GM18861 (cell line): ENCODE data around the gene AEBP1.

ENCODE experiments used
- ATAC-seq: cut with Tn5 transposase; IDR thresholded peaks from one replicate; pipeline ENCODE4 v1.9.1; 2021; ENCODE audit not compliant: unreplicated experiment

AEBP1 gene

DNA sequence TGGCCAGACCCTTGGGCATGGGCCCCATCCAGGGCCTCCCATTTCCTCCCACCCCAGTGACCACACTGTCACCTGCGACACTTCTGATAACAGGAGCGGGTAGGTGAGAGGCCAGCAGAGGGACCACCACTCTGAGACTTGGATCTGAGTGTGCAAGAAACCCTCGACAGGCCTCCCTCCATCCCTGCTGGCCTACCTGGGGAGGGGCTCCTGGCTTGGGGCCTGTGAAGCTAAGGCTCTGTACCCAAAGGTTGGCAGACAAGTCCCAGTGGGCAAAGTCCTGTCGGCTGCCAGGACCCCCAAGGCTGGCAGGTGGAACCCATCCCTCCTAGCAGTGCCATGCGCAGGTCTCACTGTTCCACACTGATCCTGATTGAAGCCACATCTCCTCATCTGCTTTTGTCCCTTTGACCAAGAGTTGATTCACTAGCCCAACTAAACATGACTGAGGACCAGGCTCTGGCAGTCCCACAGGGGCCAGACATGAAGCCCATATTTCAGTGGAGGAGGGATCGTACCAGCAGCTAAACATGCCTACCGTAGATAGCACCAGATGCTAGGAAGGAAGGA, 37.6 kb upstream of the AEBP1 start:
- no peak for ATAC-seq

DNA sequence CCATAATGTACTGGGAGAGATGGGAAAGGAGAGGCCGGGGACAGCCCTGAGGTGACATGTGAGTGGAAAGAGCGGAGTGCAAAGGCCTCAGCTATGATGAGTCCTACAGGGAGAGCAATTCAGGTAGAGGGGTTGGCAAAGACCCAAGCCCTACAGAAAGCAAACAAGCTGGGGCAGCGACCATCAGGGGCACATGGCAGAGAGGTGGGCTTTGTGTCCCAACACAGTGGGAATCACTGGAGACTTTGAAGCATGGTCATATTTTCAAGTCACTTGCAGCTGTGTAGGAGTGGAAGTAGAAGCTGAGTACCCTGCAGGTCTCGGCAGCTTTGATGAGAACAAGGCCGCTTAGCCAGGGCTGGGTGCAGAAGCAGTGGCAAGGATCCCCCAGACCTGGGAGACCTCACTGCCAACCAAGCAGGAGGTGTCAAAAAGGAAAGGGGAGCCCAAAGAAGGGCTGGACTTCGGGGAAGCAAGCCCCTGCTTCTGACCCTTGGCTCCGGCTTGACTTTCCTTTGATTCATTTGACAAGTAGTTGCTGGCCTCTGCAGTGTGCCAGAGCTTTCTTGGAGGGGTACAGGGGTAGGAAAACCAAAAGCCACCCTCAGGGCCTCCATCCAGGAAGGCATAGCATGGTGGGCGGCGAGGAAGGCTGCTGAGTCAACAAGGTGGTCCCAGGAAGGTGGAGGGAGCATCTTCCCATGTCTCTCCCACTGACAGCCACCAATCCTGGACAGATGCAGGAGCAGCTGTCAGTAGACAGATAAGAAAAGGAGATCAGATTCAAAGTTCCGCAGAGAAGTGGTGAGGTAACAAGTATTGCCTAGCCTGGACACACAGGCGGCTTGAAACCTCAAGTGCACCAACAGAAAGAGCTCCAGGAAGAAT, 36.8 kb upstream of the AEBP1 start:
- ATAC-seq: no peak

DNA sequence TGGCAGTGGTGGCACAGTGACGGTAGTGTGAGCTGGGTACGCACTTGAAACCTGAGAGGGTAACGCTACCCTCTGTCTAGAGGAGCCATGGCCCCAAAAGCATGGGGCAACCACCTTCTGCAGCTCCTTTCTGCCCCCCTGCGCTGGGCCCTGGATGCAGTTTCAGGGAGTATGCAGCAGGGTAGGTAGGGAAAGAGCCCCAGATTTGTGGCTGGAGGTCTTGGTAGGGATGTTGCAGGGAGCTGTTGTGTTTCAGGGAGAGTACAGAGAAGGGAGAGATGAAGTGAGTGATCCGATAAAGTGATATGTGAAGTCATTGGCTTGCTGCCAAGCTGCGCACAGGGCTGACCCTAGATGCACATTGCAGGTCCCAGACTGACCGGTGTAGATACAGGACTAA, 36.1 kb upstream of the AEBP1 start:
- ATAC-seq: no peak

DNA sequence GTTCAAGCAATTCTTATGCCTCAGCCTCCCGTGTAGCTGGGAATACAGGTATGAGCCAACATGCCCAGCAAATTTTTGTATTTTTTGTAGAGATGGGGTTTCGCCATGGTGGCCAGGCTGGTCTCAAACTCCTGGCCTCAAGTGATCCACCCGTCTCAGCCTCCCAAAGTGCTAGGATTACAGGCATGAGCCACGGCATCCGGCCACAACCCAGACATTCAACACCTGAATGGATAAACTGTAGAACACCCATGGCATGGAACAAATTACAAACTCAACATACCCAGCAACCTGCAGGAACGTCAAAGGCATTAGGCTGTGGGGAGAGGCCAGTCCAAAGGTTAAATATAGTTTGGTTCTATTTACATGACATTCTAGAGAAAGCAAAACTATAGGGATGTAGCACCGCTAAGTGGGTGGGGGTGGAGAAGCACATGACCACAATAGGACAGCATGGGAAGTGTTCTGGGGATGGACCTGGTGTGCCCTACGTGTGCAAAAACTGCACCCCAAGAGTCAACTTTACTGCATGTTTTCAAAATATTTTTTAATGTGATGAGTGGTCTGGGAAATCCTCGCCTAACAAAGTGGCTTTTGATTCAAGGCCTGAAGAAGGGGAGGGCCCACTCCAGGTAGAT, 32.3 kb upstream of the AEBP1 start:
- ATAC-seq: no peak

DNA sequence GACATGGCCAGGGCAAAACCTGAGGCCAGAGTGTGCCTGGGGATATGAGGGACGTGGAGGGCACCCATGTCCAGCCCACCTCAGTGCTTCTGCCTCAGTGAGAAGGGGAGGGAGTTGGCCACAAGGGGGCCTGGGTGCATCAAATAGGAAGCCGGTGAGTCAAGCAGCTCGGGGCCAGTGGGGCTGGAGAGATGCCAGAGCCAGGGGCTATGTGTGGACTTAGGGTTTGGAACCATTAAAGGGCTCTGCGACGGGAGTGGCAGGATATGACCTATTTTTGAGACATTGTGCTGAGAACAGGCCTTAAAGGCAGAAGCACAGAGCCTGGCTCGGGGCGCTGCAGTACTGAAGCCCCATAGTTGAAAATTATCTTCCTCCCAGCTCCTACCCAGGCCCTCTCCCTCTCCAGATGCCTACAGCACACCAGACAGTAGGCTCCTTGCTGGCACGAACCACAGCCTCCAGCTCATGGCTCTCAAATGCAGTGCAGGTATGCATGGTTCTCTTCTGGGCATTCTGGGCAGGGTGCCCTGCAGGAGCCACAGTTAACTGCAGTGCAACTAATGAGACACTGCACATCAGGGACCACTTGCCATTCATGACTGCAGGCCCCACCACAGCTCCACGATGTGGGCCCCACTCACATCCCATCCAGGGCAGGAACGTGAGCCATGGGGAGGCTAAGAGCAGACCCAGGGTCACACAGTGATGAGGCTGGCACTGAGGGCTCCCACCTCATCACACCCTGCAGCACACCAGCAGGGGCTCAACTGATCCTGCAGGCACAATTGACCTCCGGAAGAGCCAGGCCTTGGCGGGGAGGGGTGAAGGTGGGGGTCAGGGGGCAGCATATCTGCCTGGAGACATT, 31.5 kb upstream of the AEBP1 start:
- no peak for ATAC-seq

DNA sequence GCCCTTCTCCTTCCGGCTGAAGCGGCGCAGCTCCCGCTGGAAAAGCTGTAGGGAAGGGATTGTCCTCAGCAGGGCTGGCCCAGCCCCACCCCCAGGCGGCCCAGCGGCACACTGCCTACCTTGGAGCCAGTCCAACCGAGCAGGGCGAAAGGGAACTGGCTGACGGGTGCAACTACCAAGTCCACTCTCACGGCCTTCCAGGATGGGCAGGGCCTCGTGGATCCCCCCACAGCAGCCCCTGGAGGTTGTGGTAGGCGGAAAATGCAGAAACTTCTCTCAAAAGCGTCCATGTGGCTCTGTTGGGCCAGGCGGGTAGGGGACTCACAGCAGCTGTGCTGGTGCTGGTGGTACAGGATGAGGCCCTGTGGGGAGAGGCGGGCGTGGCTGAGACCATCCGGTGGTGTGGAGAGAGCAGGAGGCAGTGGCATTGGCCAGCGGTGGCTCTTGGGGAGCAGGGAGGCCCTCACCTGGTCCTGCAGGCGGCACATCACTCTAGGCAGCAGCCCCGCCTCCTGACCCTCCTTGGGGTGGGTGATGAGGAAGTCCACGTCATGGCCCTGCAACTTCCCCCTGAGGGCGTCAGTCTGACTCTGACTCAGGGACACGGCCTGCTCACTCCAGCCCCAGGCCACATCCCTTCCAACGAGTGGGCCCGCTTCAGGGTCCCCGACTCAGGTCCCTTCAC, 30.3 kb upstream of the AEBP1 start:
- no peak for ATAC-seq

DNA sequence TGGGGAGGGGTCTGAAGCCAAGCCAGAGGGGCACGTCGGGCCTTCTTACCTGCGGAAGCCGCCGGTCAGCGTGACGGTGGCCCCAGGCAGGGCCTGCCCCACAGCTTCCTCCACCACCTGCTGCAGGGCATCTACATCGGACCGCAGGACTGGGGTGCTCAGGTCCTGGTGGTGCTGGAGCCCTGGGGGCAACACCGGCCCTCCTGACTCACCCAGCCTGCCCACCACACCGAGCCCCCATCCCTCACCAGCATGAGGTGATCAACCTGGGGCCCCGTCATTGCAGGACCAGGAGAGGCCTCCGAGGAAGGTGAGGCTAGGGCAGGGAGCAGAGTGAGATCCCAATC, 29.8 kb upstream of the AEBP1 start:
- ATAC-seq: no peak

DNA sequence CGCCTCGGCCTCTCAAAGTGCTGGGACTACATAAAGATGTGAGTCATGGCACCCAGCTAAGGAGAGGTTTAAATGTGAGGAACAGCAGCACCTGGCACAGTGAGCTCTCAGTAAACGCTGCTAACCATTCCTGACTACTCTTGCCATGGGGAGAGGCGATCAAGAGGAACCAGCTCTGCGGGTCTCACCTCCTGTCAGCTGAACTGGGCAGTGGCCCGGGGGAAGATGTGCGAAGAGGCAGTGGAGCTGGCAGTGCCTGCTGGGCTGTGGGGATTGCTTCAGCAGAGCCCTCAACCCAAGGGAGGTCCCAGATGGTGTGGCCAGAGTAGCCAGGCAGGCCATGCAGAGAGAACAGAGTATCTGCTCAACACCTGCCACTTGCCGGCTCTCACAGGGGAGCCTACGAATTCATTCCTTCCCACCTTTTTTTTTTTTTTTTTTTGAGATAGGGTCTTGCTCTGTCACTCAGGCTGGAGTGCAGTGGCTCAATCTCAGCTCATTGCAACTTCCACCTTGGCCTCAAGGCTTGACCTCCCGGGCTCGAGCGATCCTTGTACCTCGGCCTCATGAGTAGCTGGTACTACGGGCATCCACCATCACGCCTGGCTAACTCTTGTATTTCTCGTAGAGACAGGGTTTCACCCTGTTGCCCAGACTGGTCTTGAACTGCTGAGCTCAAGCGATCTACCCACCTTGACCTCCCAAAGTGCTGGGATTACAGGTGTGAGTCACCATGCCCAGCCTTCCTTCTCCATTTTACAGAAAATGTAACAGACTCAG, 28.7 kb upstream of the AEBP1 start:
- ATAC-seq: no peak

DNA sequence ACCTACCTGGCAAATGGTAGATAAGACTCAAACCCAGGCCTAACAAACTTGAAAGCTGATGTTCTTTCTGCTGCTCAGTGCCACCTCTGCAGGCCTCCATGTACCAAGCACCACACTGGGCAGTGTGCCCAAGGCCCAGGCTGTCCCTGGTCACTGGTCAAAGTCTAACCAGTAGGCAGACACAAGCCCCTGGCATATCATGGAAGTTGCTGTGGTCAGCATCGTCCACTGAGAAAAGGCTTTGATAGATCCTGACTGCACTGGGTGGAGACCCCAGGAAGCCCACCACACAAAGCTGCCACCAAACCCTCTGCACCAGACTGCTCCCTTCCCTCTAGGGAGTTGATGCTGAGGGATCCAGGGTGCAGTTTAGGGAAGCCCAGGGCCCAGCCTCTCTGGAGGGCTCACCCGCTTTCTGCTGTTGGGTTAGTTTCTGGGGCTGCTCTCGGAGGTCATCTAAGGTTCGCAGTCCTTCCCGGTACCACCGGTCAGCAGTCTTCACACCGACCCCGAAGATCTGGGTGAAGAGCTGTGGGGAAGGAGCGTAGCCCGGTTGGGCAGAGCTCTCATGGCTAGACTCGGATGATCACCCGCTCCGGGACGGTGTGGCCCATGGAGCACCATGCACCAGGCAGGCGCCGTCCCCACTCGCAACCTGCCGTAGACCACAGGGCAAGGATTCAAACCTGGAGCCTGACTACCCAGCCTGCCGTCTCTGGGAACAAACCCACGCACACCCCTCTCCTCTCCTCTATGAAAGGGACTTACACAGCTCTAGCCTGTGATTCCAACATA, 27.8 kb upstream of the AEBP1 start:
- no peak for ATAC-seq

DNA sequence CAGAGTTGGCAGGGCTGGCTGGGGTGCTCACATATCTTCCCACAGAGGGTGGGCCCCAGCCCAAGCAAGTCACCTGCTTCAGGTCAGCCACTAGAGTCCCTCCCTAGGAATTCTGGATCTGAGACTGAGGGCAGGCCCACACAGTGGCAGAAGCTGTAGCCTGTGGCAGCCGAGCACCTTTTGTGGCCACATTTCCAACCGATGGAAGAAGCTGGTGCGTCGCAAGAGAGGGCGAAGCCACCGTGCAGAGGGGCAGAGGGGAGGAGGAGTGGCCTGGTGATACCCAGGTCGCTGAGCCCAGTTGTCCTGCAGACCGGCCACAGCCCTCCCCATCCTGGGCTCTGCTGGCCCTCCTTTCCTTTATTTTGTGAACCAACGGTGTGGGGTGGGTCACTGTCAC, 27.1 kb upstream of the AEBP1 start:
- no peak for ATAC-seq

DNA sequence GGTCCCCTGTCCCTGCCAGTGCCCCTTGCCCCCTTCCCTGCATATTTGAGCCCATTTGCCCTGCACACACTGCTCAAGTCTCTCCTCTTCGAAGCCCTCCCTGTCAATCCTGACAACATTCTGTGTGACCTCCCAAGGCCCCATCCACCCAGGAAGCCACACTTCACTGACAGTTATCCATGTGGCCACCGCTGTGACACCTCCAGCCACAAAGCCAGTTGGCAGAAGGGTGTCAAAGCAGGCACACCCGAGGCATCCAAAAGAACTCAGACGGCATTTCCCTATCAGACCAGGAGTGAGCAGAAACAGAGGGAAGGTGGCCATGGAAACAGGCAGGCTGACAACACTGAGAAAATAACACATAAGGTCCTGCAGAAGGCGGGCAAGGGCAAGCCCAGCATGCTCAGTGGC, 26.5 kb upstream of the AEBP1 start:
- no peak for ATAC-seq

DNA sequence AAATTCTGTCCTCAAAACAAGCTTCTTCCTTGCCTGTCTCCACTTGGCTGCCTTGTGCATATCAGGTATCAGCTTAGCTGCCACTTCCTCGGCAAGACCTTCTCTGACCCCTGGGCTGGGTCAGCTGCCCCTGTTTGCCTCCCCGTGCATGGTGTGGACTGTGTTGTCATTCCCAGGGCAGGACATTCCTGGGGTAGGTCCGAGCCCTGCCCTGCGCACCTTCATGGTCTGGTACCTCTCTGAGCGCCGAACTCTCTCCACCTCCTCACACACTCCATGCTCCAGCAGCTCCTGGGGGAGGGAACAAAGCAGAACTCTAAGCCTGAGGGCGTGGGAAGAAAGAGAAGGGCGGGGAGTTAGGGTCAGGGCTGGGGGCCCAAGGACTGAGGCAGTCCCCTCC, 25.6 kb upstream of the AEBP1 start:
- no peak for ATAC-seq

DNA sequence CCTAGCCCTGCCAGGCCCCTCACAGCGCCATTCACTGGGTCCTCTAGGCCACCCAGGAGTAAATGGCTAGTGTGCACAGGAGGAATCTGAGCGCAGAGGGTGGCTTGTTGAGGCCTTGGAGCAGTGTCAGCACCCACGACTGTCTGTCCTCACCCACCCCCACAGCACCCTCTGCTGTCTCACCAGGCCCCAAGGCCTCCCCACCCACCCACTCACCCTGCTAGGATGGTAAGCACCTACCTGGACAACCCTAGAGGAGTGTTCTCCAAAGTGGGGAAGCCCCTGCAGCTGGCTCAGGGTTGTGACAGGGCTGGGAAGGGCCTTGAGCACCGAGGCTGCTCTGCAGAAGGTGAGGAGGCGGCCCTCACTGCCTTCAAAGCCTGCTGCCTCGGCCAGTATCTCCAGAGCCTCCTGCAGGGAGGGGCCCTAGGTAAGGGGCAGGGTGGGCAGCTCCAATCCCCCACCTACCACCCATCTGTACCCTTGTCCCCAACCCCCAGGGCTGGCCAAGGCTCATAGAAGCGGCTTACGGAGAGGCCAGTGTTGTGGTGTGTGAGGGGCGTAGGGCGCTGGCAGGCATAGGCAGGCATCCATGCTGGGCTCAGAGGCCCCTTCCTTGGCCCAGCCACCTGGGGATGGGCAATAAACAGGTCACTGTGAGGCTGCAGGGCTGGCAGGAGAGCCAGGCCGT, 24.7 kb upstream of the AEBP1 start:
- no peak for ATAC-seq

DNA sequence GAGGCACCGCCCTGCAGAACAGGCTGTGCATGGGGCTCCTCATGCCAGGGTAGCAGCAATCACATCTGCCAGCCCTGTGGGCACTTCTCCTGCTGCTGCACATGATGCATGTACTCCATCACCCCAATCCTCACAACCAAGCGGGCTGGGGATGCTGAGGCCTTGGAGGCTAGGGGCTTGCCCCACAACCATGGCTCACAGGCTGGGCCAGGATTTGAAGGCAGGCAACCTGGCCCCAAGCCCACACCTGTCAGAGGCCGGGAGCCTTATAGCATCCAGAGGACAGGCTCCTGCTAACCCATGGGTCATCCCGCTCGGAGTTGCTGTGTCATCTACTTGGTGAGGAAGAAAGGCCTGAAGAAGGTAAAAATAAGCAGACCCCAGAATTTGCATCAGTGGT, 24.0 kb upstream of the AEBP1 start:
- ATAC-seq: no peak

DNA sequence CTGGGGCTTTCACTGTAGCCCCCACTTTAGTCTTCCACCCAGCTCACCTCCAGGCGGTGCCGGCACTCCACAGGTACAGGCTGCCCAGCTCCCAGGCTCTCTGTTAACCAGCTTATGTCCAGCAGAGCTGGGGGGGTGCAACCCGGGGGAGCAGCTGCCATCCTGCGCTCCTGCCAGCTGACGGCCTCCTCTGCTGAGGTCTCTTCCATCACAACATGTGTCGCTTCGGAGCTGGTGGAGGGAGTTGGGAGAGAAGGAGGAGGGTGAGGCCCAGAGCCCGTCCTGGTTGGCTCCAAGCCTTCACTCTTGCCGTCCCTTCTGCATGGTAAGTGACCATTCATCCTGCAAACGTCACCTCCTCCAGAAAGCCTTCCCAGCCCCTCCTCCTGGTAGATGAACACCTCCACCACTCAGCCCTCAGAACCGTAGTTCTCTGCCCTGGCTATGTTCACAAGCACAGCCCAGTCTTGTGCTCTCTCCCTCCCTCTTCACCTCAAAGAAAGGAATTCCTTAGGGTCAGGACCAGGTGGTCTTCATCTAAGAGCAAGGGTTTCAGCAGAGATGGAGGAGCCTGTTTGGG, 23.4 kb upstream of the AEBP1 start:
- ATAC-seq: no peak

DNA sequence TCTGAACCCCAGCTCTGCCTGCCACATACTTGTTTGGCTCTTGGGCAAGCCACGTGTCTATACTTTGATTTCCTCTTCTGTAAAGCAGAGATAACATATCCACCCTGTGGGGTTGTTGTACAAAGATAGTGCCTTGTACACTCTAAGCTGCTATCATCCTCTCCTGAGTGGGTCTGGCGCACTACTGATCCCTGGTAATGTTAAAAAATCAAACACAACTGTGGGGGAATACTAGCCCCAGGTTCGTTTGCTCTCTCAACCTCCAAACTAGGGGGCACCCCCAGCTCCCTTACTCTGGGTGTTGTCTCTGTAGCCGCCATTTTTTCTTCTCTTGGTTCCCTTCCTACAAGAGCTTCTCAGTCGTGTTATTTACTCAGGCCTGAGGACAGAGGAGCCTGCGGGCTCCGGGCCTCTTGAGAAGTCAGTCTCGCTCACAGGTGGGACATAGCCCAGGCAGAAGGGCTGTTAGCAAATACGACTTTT, 22.8 kb upstream of the AEBP1 start:
- ATAC-seq: no peak

DNA sequence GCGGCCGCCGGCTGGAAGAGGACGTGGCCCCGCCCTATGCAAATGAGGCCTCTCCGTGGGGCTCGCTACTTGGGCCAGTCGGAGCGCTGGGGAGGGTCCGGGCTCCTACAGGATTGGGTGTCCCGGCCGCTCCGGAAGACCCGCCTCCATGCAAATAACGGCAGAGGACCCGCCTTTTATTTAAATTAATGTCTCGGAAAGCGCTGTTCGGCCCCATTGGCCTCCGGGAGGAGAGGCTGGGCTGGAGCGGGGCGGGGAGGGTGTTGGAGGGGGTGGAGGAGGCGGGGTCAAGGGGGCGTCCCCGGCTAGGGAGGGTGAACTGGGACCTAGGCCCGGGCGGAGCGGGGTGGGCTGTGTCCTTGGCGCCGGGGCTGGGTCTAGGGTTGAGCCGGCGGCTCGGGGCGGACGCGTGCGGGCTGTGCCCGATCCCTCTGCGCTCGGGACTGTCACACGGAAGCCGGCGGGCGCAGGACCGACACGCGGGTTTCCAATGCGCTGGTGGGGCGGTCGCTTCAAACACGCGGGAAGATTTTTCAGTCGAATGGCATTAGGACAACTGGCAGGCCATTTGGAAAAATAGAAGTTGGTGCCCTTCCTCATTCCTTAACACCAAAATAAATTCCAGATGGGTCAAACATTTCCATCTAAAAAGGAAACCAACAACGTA, 21.5 kb upstream of the AEBP1 start:
- peak; percentile 83 for ATAC-seq

DNA sequence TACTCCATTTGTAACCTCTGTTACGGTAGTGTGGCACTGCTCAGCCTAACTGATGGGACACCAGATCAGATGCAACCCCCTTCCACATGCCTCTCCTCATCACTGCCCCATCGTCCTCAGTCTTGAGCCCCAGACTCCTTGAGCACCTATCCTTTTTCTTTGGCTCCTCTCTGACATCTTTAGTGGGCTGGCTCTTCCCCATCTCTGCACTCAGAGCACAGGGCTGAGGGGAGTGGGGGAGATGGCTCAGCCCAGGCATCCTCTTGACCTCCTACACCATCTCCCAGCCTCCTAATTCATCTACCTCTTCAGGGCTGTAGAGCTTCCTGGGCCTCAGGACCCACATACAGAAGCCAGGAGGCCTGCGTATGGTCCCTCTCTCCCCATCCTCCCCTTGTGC, 20.3 kb upstream of the AEBP1 start:
- ATAC-seq: no peak
